ENCODE results near the gene GPC1.

The GPC1 gene

DNA sequence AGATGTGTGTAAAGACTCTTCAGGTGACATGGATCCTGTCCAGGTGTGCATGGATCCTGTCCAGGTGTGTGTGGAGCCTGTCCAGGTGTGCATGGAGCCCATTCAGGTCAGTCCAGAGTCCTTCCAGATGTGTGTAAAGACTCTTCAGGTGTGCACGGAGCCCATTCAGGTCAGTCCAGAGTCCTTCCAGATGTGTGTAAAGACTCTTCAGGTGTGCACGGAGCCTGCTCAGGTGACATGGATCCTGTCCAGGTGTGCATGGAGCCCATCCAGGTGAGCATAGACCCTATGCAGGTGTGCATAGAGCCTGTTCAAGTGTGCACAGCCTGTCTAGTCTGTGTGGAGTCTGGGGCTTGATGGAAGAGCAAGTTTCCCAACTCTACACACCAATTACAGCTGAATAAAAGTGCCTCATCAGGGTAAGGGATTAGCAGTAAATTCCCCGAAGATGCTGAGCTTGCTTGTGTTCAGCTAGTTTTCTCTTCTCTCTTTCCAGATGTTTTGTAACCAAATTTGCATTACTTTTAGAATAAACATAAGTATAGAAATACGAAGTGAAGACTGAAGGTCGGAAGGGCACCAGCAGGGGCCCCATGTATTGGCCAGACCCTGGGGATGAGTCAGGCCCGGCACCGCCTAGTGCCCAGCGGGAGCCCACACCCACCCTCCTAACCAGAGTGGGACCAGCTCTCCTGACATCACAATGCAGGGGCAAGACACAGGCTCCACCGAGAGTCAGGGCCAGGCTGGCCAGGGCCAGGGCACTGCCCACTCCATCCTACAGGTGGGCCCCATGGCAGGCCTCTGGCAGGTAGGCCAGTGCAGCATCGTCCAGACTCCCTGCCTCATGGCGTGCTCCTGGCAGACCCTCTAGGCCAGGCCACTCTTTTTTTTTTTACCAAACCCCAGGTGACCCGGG lies 38.6 kb upstream of the GPC1 start:
- intact Hi-C loops (cut with DNase I), result no loop called here

DNA sequence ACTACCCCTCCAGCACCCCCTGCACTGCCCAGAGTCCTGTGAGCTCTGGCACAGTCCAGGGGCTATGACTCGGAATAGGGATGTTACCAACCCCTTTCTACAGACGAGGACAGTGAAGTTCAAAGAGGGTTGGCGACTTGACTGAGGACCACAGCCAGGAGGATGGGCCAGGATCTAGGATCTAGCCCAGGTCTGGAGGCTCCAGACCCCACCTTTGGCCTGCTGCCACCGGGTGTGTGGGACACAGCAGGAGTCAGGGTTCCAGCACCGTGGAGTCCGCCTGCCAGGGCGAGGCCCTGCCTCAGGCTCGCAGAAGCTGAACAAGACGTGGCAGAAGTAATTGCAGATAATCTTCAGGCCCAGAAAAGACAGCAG lies 37.9 kb upstream of the GPC1 start:
- intact Hi-C loops (cut with DNase I), result no loop called here
- peak in 5 of 10 donors; percentile 4 to 71 (median 19) for DNase-seq

More for the DNA sequence above, 38.6 kb upstream of the GPC1 start:
- peak in 5 of 10 donors; percentile 4 to 78 (median 32) for DNase-seq

DNA sequence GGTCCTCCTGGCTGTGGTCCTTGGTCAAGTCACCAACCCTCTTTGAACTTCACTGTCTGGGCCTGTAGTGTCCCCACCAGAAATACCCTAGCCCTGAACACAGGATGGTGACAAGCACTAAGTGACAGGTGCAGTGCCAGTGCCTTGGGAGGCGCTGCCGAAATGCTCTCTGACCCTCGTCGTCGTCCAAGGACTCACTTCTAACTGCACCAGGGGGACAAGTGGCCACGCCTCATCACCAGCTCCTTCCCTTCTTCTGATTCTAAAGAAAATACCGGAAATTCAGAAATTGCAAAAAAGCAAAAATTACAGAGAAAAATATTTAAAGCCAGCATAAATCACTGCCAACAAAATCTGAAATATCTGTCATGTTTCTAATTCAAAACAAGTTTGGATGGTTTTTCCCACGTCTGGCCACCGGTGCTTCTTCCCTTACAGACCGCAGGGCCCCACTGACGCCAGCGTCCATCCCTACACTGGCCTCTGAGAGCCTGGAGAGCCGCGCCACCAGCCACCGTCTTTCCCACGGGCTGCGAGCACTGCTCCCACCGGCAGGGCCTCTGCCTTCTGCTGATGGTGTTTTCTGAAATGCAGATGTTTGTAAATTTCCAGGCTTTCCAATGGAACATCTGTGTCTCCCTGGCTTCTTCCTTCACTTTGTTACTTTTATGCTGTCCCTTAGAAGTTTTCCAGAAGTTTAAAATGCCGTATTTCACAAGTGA lies 37.4 kb upstream of the GPC1 start:
- peak in 5 of 10 donors; percentile 4 to 80 (median 54) for DNase-seq
- intact Hi-C loops (cut with DNase I), result no loop called here

DNA sequence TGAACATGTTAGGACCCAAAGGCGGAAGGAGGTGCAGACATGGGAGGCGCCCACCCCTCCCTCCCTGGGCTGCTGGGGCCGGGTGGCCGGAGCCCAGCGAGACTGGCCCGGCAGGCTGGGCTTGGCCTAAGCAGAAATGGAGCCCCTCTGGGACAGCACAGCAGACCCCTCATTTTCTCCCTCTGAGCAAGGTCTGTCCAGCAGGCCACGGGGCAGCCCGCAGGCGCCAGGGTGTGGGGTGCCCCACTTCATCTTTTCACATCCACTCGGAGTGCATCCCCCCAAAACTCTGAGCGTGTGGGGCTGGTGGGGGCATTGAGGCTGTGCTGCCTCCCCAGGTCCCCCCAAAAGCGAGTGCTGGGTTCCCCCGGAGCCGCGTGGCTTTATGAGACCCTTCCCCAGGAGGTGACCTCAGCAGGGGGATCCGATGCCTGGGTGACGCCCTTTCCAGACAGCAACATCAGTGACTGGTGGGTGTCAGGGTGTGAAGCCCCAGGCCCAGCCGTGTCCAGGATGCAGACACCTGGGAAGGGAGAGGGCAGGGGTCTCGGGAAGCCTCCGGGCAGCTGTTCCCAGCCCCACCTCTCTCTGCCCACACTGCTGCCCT lies 36.7 kb upstream of the GPC1 start:
- intact Hi-C loops (cut with DNase I), result no loop called here
- DNase-seq, result peak in 4 of 10 donors; percentile 3 to 79 (median 71)

DNA sequence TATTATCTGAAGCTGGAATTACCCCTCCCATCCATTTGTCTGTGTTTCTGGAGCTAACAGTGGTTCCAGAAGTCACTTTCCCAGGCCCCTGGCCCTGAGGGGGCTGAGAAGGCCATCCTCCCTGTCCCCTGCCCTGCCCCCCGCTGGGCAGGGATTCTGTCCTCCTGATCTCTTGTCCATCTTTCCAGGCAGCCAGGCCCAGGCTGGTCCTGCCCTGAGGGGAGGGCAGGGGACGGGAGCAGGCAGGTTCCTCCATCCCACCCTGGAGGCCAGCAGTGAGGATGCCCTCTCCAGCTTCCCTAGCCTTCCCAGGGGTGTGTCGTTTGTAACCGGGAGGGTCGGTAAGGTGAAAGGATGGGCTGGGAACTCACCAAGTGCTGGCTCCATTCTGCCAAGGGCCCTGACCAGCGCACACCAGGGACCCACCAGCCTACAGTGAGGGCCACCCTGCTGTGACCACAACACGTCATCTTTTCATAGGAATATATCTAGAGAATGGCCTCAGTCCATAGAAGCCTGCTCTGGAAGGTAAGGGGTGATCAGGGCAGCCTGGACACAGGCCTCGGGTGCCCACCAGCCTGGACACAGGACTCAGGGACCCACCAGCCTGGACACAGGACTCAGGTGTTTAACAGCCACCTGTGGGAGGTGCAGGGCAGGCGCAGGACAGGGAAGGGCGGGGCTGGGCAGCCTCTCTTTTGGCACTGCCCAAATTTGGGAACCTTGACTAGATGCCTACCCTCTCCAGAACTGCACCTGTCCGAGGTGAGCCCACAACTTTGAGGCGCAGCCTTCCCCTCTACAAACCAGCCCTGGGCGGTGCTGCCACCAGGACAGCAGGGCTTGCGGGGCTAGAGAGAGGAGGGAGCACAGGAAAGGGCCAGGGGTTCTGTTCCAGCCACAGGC lies 35.8 kb upstream of the GPC1 start:
- intact Hi-C loops (cut with DNase I), result no loop called here
- DNase-seq, result peak in 5 of 10 donors; percentile 5 to 72 (median 41)

DNA sequence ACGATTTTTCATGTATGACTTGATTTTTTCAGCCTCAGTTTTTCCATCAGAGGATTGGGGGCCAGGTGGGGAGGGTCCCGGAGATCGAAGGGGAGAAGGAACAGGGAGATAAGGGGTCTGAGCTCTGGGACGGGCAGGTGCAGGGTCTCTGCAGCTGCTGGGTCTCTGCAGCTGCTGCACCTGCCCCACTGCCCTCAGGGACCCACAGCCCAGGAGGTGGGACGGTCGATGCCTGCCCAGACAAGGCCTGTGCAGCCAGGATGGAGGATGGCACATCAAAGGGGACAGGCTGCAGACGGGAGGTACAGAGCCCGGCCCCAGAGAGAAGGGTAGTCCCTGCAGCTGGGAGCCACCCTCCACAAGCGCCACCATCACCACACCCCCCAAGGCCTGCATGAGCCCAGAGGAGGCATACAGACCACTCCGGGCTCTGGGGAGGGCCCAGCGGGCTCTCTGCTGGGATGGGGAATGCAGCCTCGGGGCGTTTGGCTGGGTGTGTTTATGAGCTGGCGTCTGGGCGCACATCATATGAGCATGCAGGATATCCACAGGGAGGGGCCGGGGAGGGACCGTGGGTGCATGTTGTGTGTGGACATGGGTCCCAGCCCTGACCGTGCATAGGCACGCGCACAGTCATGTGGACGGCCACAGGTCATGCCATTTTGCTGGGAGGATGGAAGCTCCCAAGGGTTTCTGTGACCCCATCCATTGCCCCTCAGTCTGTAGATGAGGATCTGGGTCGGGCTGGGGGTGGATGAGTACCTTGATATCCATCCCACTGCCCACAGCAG lies 34.9 kb upstream of the GPC1 start:
- peak in 4 of 10 donors; percentile 3 to 78 (median 62) for DNase-seq
- intact Hi-C loops (cut with DNase I), result no loop called here

DNA sequence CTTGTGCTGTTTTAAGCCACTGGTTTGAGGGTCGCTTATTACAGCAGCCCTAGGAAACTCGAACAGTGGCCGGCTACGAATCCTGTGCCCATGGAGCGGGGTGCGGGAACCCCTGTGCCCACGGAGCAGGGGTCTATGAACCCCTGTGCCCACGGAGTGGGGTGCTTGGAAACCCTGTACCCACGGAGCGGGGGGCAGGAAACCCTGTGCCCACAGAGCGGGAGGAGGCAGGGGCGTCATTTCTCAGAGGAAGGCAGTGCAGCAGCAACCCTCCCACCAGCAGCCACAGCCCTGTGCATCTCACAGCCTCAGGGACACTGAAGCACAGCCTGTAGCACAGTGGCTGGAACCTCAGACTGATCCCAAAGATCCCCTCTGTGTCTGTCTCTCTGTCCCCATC lies 34.2 kb upstream of the GPC1 start:
- intact Hi-C loops (cut with DNase I), result no loop called here
- DNase-seq, result peak in 4 of 10 donors; percentile 2 to 63 (median 54)

DNA sequence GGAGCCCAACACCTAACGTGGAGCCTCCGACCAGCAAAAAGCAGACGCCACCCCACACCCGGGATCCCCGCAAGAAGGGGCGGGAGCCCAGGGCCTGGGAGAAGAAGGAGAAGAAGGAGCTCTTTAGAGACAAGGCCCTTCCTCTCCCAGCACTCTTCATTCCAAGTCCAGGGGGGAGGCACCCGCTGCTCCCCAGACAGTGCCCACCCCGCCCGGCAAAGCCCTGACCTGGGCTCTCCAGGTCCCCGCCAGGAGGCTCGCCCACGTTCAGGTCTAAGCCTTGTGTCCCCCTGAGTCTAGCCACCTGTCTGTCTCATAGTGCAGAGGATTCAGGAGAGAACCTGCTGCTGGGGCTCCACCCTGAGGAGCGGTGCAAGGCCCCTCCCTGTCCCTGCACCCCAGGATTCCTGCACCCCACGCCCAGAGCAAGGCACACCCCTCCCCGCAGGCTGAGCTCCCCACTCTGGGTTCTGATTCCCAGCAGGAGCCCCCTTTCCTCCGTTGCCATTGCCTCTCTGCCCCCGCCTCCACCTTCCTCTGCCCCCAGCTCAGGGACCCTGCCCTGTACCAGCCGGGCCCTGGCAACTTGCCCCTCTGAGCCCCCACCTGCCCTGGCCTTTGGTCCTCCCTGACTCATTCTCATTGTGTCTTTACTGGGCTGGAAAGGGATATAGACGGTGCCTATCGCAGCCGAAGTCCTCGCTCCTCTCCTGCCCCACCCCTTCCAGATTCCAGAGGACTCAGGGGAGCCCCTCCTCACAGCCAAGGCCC lies 33.5 kb upstream of the GPC1 start:
- DNase-seq, result peak in 4 of 10 donors; percentile 4 to 67 (median 64)
- intact Hi-C loops (cut with DNase I), result no loop called here

DNA sequence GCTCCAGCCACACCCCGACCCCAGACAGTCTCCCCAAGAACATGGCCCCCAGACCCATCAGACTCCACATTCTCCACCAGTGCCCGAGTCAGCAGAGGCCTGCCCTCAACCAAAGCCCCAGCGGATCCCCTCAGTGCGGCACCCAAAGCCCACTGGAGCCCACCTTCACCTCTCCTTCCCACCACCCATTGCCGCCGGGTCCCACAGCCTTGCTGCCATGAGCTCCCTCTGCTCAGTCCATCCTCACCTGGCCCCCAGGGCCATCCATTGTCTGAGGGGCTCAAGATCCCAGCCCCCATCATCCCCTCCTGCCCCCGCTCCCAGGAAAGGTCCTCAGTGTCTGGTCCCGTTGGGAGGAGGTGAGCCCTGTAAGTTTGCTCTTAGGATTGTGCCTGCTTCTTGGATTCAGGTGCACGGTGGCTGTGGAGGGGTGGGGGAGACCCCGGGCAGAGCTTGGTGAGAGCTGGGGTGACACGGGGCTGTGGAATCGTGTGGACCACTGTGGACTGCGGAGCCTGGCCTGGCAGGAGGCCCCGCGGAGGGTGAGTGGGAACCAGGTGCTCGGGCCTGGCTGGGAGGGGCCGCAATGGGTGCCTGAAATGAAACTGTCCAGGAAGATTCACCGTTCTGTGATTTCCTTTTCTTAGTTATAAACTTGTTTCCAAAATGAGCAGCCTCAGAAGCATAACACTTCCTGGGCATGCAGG lies 32.7 kb upstream of the GPC1 start:
- peak in 4 of 10 donors; percentile 7 to 74 (median 56) for DNase-seq
- intact Hi-C loops (cut with DNase I), result no loop called here

DNA sequence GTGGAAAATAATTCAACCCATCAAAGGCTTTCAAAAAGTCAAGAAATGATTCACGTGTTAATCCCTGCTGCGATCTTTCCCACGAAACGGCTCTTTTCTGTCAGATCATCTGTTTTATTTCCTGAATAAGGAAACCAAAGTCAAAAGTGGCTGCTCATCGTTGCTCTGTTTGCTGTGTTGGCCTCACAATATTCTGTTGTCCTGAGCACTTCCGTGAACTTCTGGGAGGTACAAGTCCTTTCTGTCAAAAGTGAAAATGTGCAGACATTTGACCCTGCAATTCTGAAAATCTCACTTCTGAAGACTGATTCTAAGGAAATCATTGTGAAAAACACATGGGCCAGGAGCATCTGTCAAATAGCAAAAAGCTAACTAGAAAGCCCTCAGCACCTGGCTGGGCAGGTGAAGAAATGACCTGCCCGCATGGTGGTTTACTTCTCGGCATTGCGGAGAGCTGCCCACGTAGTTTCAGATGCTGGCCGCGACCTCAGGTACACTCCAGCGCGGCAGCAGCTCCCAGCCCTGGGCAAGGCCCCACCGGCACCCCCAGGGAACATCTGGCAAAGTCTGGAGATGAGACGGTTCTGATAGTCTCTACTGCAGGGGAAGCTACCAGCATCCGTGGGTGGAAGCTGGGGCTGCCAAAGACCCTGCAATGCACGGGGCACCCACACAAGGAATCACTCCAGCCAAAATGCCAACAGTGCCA lies 31.9 kb upstream of the GPC1 start:
- intact Hi-C loops (cut with DNase I), result no loop called here
- DNase-seq, result peak in 1 of 10 donors; percentile 39

DNA sequence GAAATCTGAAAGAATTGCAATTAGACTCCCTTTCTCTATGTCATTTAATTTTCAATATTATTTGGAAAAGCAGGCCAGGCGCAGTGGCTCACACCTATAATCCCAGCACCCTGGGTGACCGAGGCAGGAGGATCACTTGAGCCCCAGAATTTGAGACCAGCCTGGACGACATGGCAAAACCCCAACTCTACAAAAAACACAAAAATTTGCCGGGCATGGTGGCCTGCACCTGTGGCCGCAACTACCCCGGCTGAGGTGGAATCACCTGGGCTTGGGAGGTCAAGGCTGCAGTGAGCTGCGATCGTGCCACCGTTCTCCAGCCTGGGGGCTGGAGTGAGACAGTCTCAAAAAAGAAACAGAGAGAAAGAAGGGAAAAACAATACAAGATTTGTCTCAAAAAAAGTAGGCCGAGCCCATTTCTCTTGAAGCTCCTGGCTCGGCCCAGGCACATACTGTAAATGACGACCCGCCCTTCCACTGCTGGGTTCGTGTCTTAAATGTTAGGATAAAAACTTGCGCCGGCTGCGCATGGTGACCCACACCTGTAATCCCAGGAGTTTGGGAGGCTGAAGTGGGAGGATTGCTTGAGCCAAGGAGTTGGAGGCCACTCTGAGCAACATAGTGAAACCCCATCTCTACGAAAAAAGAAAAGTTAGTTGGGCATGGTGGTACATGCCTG lies 31.1 kb upstream of the GPC1 start:
- intact Hi-C loops (cut with DNase I), result no loop called here
- peak in 3 of 10 donors; percentile 29 to 67 (median 56) for DNase-seq

DNA sequence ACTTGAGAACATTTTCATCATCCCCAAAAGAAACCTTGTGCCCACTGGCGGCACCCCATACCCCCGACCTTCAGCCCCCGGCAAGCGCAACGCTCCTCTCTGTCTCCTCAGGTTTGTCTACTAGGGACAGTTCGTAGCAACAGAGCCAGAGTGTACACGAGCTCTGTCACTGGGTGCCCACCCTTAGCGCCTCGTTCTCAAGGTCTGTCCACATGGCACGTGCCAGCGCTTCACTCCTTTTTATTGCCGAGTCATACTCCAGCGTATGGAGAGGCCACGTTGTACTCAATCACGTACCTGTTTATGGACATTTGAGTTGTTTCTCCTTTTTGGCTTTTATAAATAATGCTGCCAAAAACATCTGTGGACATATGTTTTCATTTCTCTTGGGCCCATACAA lies 30.3 kb upstream of the GPC1 start:
- DNase-seq, result peak in 2 of 10 donors; percentile 5 to 50
- intact Hi-C loops (cut with DNase I), result no loop called here

DNA sequence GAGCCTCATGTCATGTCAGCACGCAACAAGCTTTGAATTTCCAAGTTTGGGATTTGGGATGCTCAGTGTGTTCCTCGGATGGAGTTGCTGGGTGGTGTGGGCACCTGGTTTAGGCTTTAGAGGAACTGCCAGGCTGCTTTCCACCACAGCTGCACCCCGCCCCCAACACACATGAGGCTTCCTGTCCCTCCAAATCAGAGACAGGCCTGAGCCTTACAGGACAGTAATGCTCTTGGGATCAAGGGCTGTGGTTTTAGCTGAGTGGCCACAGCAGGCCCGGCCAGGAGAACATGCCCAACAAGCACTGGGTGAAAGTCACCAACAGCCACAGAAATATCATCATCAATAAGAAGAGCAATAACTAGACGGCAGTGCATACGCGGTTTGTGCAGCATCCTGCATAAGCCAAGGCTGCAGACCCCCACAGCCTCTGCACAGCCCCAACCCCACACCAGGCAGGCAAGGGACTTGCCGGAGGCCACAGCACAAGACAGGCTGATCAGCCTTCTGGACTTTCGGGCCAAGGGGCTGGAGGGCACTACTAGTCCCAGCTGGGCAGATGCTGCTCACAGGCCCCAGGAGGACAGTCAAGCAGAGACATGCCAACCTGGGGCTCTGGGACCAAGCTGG lies 29.7 kb upstream of the GPC1 start:
- intact Hi-C loops (cut with DNase I), result no loop called here
- peak in 3 of 10 donors; percentile 5 to 61 (median 40) for DNase-seq

DNA sequence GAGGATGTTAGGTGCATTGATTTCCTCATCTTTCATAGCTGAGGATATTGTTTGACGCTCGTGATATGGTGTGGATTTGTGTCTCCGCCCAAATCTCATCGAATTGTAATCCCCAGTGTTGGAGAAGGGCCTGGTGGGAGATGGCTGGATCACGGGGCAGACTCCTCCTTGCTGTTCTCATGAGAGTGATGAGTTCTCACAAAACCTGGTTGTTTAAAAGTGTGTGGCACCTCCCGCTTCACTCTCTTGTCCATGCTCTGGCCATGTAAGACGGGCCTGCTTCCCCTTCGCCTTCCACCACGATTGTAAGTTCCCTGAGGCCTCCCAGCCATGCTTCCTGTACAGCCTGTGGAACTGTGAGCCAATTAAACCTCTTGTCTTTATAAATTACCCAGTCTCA lies 28.4 kb upstream of the GPC1 start:
- intact Hi-C loops (cut with DNase I), result no loop called here
- DNase-seq, result peak in 1 of 10 donors; percentile 1

DNA sequence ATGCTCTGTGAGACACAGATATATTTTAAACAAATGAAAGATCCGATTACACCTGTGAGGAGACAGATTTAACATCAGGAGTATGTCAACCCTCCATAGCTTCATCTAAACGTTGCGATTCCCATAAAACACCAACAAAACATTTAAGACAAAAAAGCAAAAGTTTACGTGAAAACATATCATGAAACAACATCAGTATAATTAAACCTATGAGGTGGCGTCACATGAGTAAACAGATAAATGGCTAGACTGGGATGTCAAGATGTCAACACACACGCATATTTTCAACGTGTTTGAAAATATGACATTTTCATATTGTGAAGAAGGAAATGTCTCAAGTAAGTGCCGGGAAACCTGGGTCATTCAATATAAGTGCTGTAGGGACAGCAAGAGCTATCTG lies 25.5 kb upstream of the GPC1 start:
- DNase-seq, result no peak
- intact Hi-C loops (cut with DNase I), result no loop called here

DNA sequence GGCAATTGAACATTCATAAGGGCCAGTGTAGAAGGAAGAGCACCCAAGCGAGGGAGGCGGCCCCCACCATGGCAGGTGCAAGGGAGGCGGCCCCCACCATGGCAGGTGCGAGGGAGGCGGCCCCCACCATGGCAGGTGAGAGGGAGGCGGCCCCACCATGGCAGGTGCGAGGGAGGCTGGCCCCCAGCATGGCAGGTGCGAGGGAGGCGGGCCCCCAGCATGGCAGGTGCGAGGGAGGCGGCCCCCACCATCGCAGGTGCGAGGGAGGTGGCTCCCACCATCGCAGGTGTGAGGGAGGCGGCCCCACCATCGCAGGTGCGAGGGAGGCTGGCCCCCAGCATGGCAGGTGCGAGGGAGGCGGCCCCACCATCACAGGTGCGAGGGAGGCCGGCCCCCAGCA lies 24.7 kb upstream of the GPC1 start:
- intact Hi-C loops (cut with DNase I), result no loop called here
- DNase-seq, result peak in 2 of 10 donors; percentile 6 to 43
